ENCODE results near the gene POLK.
"Not testable (repeated sequence)": the region's sequence is repeated elsewhere in the genome, so short reads cannot be mapped to it uniquely, and the experiment has no call there.

Gene POLK

DNA sequence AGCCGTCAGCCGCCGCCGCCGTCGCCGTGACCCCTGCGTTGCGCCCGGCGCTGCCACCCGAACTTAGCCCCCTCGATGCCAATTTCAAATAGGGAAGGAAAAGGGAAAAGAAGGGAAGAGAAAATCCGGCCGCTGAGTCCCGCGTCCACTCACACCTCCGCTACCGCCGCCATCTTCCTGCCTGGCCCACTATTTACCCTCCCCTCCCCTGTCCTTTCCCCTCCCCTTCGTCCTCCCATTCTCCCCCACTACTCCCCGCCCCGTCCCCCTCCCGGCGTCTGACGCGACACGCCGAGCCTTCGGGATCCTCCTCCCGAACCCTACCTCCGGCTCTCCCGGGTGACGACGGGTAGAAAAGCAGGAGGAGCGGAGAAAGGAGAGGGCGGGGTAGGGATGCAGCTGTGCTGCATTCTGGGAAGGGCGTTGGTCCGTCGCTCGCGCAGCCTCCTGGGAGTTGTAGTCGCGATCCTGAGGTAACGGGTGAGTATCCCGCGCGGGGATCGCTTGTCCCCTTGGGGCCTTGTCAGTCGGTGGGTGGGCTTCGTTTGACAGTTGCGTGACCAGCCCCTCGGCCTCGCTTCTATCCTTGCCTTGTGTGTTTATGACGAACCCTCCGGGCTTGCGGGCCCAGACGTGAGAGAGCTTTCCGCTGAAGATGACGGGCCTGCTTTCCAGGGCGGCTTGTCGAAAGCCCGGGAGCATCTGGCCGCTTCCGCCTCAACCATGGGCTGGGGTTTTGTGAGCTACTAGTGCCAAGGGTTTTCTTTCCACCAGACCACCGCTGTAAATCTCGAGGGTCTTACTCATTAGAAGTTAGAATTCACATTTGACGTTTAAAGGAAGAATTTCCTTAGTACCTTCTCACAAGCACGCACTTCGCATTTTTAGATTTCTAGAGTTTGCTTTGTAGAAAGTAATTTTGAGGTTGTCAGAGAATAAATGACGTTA is at the start of gene POLK, which contains the start of gene CERT1:
Gene POLK, plus strand, starts transcription at position 457 of the 948 bp plus-strand sequence.
Gene CERT1, minus strand, starts transcription at position 195 of the 948 bp plus-strand sequence. CDS start 422 bp downstream, outside the sequence.
- peak; percentile 99 for DNase-seq

DNA sequence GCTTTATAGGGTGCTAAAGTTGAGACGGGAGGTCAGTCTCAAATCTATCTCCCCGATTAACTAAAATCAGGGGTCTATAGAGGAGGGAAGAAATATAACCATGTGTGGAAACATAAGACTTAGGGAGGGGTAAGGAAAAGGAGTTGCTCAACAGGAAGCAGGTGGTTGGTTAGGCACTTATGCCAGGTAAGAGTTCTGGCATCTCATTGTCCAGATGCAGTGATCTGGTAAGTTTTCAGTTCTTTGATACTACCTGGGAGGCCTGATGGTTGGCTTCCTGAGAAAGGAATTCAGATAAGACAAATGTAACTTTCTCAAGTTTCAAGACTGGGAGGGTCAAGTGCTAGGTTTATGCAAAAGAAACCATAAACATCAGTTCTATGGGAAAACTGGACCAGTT is 48.0 kb upstream of the POLK start:
- no peak for DNase-seq

DNA sequence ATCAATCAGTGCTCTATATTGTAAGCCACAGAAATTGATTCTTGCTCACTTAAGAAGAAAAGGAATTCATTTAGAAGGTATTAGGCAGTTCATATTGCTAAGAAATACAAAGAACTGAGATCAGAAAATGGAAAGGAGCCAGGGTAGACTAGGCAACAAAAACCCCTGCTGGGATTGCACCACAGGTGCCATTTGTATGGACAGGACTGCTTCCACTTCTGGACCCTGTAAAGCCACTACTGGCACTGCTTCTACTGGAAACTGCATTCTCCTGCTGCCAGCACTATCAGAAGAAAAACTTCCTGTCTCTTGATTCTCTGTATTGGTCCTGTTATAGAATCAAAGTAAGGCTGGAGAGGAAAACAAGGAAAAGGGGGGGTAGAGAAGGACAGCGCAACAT is 46.2 kb upstream of the POLK start:
- no peak for DNase-seq

DNA sequence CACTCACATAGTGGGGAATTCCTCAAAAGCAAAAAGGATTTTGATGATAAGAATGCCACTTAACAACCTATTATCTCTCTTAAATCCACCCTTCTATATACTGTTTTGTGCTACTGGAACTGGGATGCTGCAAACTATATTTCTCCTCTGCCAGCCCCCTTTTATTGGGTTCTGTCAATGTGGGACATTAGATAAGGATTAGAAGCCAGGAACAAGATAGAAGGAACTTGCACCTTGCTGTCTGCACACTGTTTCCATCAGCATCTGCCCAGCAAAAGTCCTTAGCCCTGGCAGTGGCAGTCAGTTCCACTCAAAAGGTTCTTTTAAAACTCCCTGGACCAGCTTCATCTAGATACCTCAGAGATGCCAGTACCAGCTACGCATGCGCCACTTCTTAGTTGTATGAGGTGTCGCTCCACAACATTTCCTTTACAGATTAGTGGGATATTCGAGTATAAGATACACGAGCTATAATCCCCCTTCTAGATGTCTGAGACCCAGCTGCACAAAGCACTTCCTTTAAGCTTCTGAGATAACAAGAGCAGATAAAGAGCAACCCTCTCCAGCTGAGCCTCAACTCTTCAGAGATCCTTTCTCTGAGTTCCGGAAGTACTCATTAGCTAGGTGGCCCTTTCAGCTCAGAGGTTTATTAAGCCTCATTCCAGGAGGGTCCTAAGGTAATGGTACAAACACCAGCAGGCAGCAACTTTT is 45.5 kb upstream of the POLK start:
- DNase-seq = peak; percentile 58

DNA sequence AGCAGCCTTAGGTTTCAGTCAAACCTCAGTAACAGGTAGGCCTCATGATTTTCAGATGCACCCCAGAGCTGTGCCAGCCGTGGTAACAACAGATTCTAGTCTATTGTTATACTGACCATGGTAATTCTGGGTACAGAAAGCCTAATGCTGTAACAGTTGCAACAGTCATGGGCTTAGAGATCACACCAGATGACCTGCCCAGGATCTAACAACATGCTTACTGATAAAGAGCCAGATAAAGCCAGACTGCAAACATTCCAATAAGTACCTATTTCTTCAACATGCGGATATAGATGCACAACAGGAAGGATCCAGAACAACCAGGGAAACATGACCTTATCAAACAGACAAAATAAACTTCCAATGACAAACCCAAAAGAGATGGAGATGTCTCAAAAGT is 43.1 kb upstream of the POLK start:
- DNase-seq = no peak

DNA sequence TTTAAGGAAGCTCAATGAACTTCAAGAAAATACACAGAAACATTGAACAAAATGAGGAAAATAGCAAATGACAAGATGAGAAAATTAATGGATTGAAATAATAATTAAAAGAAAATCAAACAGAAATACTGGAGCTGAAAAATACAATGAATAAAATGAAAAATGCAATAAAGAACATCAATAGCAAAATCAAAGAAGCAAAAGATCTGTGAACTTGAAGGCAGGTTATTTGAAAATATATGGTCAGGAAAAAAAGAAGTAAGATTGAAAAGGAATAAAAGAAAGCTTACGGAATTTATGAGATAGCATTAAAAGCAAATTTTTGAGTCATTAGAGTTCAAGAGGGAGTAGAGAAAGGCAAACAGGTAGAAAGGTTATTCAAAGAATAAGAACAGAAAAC is 42.7 kb upstream of the POLK start:
- DNase-seq = no peak

DNA sequence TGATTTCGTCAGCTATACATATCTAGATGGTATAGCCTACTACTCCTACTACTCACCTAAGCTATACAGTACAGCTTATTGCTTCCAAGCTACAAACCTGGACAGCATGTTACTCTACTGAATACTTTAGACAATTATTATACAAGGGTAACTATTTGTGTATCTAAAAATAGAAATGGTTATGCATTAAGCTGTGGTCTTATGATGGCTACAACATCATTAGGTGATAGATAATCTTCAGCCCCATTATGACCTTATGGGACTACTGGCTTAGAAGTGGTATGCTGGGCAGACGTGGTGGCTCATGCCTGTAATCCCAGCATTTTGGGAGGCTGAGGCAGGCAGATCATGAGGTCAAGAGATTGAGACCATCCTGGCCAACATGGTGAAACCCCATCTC is 40.5 kb upstream of the POLK start:
- no peak for DNase-seq

DNA sequence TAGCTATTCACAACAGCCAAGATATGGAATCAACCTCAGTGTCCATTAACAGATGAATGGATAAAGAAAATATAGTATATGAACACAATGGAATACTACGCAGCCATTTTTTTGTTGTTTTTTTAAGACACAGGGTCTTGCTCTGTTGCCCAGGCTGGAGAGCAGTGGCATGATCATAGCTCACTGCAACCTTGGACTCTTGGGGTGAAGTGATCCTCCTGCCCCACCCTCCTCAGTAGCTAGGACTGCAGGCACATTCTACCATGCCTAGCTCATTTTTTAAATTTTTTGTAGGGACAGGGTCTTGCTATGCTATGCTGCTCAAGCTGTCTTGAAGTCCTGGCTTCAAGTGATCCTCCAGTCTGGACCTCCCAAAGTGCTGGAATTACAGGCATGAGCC is 38.7 kb upstream of the POLK start:
- no peak for DNase-seq

DNA sequence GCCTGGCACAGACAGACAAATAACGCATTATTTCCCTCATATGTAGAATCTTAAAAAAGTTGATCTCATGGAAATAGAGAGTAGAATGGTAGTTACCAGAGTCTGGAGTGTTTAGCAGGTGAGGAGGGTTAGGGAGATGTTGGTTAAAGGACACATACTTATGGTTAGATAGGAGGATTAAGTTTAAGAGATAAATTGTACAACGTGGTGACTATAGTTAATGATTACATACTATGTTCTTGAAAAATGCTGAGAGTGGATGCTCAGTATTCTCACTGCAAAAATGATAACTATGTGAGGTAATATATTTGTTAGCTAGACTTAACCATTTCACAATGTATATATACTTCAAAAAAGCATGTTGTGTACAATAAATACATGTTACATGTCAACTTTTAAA is 38.2 kb upstream of the POLK start:
- DNase-seq = no peak

DNA sequence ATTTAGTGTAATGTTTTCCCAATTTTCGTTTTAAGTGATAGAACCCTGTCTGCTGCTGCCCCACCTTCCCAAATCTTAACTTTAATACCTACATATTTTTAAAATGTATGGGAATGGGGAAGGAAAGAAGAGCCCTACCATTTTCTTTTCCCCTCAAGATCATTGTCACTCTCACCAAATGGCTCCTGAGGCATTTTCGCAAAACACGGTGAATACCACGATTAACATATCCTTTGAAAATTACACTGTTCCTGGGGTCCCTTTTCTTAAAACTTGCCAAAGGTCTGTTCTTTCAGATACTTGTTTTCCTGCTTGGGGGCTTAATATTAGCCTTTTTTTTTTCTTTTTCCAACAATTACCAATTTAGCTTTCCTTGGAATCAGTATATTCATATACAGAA is 36.3 kb upstream of the POLK start:
- DNase-seq = no peak

DNA sequence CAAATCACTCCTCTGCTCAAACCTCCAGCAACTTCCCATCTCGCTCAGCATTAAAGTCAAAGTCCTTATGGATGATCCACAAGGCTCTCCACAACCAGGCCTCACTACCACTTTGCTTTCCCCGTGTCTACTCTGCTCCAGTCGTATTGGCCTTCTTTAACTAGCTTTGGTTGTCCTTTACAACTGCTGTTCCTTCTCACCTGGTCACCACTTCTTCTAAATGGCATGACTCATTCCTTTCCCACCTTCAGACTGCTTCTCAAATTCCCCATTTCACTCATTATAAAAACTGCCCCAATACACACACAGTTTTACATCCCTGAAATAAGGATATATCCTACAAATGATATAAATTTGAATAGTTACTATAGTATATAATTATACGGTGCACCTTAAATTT is 30.7 kb upstream of the POLK start:
- no peak for DNase-seq

DNA sequence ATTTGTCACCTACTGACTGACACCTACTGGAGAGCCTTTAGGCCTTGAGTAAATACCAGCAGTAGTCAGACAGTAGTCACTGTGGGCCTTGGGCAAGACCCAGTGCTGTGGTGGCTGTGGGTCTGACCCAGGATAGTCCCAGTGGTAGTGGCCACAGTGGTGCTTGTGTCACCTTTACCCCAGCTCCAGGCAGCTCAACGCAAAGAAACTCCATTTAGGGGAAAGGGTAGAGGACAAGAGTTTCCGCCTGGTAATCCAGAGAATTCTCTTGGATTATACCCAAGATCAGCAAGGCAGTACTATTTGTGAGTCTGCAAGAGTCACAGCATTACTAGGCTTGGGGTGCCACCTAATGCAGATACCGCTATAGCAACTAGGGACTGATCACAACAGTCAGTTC is 29.2 kb upstream of the POLK start:
- DNase-seq = no peak

DNA sequence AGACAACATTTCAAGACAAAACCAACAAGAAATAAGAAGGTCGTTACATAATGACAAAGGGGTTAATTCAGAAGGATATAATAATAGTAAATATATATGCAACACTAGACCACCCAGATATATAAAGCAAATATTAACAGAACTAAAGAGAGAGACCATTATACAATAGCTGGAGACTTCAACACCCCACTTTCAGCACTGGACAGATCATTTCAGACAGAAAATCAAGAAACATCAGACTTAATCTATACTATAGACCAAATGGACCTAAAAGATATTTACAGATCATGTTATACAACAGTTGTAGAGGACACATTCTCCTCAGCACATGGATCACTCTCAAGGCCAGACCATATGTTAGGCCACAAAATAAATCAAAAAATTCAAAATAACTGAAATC is 27.1 kb upstream of the POLK start:
- DNase-seq = no peak

DNA sequence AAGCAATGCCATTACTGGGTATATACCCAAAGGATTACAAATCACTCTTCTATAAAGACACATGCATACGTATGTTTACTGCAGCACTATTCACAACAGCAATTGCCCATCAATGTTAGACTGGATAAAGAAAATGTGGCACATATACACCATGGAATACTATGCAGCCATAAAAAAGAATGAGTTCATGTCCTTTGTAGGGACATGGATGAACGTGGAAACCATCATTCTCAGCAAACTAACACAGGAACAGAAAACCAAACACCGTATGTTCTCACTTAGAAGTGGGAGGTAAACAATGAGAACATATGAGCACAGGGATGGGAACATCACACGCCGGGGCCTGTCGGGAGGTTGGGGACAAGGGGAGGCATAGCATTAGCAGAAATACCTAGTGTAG is 21.8 kb upstream of the POLK start:
- DNase-seq = not testable (repeated sequence)

DNA sequence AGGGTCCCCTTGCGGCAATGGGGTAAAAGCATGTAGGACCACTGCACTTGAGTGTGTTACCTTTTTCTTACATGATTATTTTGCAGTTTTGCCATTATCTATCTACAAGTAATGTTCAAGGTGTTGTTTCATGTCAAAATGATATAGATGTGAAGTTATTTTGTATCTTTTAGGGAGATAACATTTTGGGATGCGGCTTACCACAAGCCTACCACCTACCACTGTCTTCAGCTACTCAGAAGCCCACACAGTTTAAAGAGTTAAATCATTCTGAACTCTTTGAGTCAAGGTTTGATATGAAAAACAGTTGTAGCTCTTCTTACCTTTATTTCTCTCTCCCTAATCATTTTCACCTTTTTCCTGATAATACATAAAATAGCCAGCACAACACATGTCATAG is 20.1 kb upstream of the POLK start:
- DNase-seq = no peak

DNA sequence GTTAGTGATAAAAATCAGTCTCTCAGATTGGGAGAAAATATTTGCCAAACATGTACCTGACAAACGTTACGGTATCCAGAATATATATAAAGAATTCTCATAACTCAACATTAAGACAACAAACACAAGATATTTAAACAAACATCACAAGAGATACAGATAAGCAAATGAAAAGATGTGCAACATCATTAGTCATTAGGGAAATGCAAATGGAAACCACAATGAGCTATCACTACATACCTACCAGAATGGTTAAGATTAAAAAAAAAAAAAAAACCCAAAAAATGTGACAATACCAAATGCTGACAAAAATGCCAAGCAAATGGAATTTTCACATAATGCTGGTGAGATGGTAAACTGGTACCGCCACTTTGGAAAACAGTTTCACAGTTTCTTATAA is 15.7 kb upstream of the POLK start:
- DNase-seq = no peak

DNA sequence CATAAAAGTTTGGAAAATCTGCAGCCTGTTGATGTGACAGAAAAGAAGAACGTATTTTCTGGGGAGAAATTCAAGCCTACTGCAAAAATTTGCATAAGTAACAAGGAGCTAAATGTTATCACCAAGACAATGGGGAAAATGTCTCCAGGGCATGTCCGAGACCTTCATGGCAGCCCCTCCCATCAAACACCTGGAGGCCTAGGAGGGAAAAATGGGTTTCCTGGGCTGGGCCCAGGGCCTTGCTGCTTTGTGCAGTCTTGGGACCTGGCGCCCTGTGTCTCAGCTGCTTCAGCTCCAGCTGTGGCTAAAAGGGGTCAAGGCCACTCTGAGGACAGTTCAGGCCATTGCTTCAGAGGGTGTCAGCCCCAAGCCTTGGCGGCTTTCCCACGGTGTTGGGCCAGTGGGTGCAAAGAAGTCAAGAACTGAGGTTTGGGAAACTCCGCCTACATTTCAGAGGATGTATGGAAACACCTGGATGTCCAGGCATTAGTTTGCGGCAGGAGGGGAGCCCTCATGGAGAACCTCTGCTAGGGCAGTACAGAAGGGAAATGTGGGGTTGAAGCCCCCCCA is 13.4 kb upstream of the POLK start:
- no peak for DNase-seq

DNA sequence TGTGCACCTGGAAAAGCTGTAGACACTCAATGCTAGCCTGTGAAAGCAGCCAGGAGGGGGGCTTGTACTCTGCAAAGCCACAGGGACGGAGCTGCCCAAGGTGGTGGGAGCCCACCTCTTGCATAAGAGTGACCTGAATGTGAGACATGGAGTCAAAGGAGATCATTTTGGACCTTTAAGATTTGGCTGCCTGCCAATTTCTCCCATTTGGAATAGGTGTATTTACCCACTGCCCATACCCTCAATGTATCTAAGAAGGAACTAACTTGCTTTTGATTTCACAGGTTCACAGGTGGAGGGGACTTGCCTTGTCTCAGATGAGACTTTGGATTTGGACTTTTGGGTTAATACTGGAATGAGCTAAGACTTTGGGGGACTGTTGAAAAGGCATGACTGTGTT is 12.8 kb upstream of the POLK start:
- DNase-seq = not testable (repeated sequence)

DNA sequence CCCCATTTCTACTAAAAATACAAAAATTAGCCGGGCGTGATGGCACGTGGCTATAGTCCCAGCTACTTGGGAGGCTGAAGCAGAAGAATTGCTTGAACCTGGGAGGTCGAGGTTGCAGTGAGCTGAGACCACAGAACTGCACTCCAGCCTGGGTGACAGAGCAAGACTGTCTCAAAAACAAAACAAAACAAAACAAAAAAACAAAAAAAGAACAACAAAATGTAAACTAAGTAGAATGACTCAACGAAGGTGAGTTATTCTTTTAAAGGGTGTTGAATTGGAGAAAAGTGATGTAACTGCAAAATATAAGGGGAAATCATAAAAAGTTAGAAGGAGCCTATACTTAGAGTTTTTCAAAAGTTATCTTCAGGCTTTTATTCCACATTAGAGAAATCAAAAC is 6.6 kb upstream of the POLK start:
- DNase-seq = not testable (repeated sequence)

DNA sequence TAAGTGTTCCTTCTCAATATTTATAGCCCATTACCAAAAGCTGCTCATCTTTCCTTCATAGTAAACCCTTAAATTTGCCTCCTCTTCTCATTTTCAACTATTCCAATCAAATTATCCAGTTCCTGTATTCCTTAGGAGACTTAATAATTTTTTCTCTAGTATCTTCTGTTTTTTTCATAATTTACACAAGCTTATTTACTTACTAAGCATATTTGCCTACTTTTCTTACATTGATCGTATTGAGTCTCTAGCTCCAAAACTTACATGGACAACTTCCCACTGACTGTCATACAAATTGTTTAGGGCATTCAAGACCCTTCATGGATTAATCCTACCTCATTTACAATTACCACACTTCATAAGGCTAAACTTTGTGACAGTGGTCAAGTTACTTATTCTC is 3.9 kb upstream of the POLK start:
- no peak for DNase-seq

DNA sequence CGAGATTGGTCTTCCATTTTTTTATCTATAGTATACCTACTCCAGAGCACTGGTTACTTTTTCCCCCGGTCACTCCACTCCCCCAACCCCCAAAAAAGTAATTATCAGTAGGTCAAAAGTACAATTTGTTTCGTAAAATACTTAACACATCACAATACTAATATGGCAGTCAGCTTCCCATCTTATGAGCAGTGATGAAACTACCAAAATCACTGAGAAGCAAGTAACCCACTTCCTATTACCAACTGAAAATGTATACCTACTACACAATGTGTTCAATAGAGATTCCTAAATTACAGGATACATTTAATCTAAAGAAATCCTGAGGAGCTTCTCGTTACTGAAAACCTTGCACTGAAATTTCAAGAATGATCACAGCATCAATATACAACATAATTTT is 2.1 kb upstream of the POLK start:
- DNase-seq = peak; percentile 36

DNA sequence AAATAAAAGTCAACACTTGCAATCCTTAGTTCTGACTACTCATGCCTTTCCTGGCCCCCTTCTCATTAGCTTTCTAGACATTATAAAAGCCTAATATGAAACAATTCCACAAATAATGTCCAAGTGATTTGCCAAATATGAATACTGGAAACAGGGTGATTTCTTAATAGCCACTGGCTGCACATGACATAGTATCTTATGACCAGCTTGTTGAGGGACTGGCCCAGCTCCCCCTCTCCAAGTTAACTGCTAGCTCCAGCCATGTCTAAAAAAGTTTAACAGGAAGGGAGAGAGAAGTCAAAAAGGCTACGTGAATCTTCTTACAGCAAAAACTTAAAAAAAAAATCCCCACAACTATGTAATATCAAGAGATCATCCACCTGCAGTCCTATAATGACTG is 1.7 kb upstream of the POLK start:
- DNase-seq = peak; percentile 61

DNA sequence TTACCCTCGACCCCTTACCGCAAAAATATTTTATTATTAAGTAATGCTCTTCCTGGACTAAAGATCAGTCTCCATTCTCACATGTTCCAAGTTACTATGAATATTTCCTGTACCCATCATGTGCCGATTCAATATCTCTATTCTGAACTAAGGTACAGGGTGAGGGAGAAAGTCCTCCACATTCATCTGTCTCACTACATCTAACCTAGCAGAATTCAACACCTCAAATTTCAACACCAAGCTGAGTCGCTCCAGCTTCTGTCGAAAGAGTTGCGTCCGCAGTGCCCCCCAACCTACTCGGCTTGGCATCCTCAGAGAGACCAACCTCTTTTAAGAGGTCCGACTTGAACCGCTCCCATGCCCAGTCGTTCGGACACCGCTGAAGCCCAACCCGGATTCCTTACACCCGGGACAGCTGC is 1.3 kb upstream of the POLK start:
- peak; percentile 40 for DNase-seq

Measured in hematopoietic multipotent progenitor cell treated with erythropoietin and hydrocortisone succinate and interleukin-3 and kit ligand, for 6 days (in vitro differentiated cells).